DMS114 treated with DMSO at 0.1 percent for 48 hours (cell line): ENCODE results near the gene LYST.

ENCODE experiments used
- DNase-seq: peaks from one replicate; lab custom pipeline; 2025; ENCODE audit not compliant: unreplicated experiment; lab: John Stamatoyannopoulos, UW

LYST gene

DNA sequence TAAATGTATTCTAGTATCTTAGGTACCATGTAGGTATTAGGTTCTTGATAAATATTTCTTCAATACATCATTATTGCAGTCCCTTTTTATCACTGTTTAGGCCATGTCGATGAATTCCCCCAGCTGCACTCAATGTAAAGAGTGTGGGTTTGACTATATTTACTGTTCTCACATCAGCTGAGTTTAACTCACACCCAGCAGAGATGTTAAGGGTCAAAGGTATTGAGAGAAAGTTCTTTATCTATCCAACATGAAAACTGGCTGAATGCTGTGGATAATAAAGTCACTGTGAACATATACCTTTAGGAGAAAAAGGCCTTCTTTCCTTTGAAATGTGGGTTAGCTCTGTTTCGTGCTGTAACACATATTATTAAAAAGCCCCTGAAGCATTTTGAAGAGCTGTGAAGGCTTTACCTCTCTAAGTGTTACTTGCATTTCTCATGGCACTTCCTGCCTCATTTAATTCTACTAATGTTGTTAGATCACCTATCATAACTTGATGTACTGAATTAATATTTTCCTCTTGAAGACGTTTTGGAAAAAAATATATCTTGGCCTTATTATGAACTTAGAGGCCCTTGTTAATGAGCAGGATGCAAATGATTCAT, 19.1 kb upstream of the LYST start:
- DNase-seq, result no peak

- no peak for DNase-seq
Observed at GRCh38 chr1:235883261-235883927, 16.7 kb upstream of the LYST start.

GRCh38 chr1:235882816-235883215, 16.1 kb upstream of the LYST start:
- DNase-seq, result no peak

GRCh38 chr1:235881930-235882700, 15.4 kb upstream of the LYST start:
- DNase-seq, result no peak

GRCh38 chr1:235878082-235878811, 11.5 kb upstream of the LYST start:
- DNase-seq, result no peak

- DNase-seq, result no peak
Observed at GRCh38 chr1:235876402-235876841, 9.7 kb upstream of the LYST start.

DNA sequence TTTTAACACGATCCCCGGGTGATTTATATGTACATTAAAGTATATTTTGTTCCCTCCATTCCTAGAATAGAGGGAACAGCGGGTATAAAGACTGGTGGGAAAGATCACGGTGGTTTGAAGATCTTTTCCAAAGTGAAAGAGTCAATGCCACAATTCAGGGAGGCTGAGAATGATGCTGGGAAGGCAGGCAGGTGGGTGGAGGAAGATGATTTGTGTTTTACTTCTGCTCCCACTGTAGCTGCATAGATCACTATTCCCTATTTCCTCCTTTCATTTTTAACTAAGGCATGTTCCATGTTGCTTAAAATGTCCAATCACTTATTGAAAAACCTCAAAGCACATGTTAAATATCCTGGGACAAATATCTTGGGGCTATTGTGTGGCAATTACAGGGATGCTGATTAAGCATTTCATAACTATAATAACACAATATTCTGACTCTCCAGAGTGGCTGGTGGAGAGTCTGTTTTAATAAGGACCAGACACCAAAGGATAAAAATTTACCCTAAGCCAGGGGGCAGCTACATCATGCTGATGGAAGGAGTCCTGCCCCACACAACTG, 8.4 kb upstream of the LYST start:
- DNase-seq, result no peak

- DNase-seq, result no peak
Observed at GRCh38 chr1:235874261-235874660, 7.6 kb upstream of the LYST start.

- DNase-seq, result no peak
Observed at GRCh38 chr1:235873571-235873970, 6.9 kb upstream of the LYST start.

- DNase-seq, result no peak
Observed at GRCh38 chr1:235873045-235873444, 6.3 kb upstream of the LYST start.

DNA sequence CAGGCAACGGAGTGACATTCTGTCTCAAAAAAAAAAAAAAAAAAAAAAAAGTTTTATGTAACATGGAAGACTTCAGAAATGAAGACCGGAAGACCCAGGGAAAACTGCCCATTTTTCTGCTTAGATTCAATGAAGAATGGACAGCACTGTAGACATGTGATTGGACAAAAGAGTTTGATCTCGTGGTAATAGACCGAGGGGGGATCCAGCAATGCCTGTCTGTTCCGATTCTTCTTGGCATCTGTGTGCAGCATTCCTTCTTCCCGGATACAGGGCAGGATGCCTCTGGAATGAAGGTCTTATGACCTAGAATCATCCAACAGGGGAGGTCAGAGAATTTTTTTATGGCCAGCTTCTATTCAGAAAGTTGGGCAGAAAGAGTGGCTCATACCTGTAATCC, 5.6 kb upstream of the LYST start:
- DNase-seq, result no peak

DNA sequence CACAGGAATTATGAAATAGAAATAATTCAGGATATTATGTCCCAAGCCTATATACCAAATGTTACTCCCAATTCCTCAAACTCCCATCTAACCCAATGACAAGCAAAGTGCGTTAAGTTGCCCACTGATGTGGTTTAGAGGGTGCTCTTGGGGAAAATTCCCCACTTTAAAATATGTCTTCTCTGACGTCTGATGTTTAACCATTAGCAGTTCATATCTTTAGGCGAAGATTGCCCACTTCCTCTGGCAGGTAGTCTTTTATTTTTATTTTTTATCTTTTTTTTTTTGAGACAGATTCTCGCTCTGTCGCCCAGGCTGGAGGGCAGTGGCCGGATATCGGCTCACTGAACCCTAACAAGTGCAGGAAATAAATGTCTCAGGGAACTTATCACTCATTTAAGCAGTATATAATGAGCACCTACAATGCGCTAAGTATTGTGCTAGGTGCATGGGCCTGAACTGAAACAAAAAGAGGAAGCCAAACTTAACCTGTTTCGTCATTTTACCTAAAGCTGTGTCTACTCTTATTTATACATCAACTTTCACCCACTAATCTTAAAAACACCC, 1.3 kb upstream of the LYST start:
- no peak for DNase-seq

GRCh38 chr1:235866913-235867845, 473 bp upstream of the LYST start:
- DNase-seq, result peak; percentile 68

- no peak for DNase-seq
Observed at GRCh38 chr1:235865565-235866204, 1.0 kb downstream of the LYST start.

GRCh38 chr1:235864931-235865525, 1.7 kb downstream of the LYST start:
- DNase-seq, result no peak

GRCh38 chr1:235864469-235864868, 2.2 kb downstream of the LYST start:
- DNase-seq, result no peak

- DNase-seq, result no peak
Observed at GRCh38 chr1:235863699-235864093, 3.0 kb downstream of the LYST start.

DNA sequence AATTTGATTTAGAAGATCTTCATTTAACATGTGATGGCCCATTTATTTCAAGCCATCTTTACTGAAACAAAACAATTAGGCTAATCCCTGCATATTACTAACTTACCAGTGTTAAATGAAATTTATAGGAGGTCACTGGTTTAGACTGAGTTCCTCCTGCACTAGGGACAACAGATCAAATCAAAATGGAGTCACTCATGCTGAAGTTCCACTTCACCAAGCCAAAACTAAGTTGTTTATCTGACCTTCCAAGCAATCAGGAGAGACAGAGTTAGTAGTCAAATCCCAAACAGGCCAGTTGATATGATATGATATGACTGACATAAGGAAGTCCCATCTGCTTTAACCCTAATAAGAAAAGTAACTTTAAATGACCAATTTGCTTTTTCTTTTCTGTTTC, 4.8 kb downstream of the LYST start:
- no peak for DNase-seq

- DNase-seq, result no peak
Observed at GRCh38 chr1:235860829-235861228, 5.9 kb downstream of the LYST start.
